PC-9 (cell line): Measurements from ENCODE around the gene INO80C. TPM values are rescaled to one million over a fixed set of nuclear protein-coding genes. Genes with fewer than 3 reads are reported as not detected.
A peak's percentile ranks its signal among the peaks of the same experiment; 100 is the strongest.

ENCODE experiments used
- BruUV-seq: library from RNA; stranded (reverse); fragments of 400-500 nt; replicated peaks from 2 replicates; lab custom pipeline; 2021; lab: Mats Ljungman, UMichigan
- CTCF ChIA-PET: fragments of 300-600 bp; sonication (Branson Sonifier 250); formaldehyde crosslinking; loops from one replicate; lab custom pipeline; 2022; ENCODE audit warnings: antibody characterized with exemption; lab: Charles Lee
- POLR2A ChIA-PET: fragments of 300-600 bp; sonication (Branson Sonifier 250); formaldehyde crosslinking; loops from one replicate; lab custom pipeline; 2022; ENCODE audit warnings: antibody characterized with exemption; ENCODE audit not compliant: unreplicated experiment; lab: Charles Lee
- DNase-seq, 2 experiments: peaks; one replicate each; pipeline versions ENCODE4 v3.0.0 to v3.0.0-alpha.2; 2015 to 2022; ENCODE audit warnings: mixed read lengths in 1 of 2
- H2AFZ ChIP-seq: fragments of 200-600 bp; sonication (generic); 2 replicates; pipeline ENCODE4 v1.8.1; 2017; ENCODE audit warnings: antibody characterized with exemption
- H3F3A ChIP-seq: fragments of 200-600 bp; sonication (generic); 2 replicates; pipeline ENCODE4 v1.8.1; 2017; ENCODE audit warnings: antibody characterized with exemption, mild to moderate bottlenecking, low read depth; ENCODE audit not compliant: insufficient read depth
- H3K27ac ChIP-seq: fragments of 200-600 bp; sonication (generic); 2 replicates; pipeline ENCODE4 v1.6.1; 2016; ENCODE audit warnings: mixed run types
- H3K27me3 ChIP-seq: fragments of 200-600 bp; sonication (generic); 2 replicates; pipeline ENCODE4 v1.6.1; 2016; ENCODE audit warnings: low read depth, mixed run types; ENCODE audit not compliant: insufficient read depth
- H3K36me3 ChIP-seq: fragments of 200-600 bp; sonication (generic); 2 replicates; pipeline ENCODE4 v1.6.1; 2016; ENCODE audit warnings: low read depth, mixed run types
- H3K4me1 ChIP-seq: fragments of 200-600 bp; sonication (generic); replicated peaks from 2 replicates; pipeline ENCODE4 v1.6.1; 2016; ENCODE audit warnings: mixed run types; ENCODE audit not compliant: insufficient read depth
- H3K4me2 ChIP-seq: fragments of 200-600 bp; sonication (generic); 2 replicates; pipeline ENCODE4 v1.6.1; 2017; ENCODE audit warnings: mixed run types
- H3K4me3 ChIP-seq: fragments of 200-600 bp; sonication (generic); 2 replicates; pipeline ENCODE4 v1.6.1; 2016; ENCODE audit warnings: mixed run types
- H3K79me2 ChIP-seq: fragments of 200-600 bp; sonication (generic); 2 replicates; pipeline ENCODE4 v1.6.1; 2017; ENCODE audit warnings: low read depth, mixed run types
- H3K9me2 ChIP-seq: fragments of 200-600 bp; sonication (generic); 2 replicates; pipeline ENCODE4 v1.8.1; 2017; ENCODE audit warnings: mild to moderate bottlenecking; ENCODE audit not compliant: insufficient read depth
- H3K9me3 ChIP-seq: fragments of 200-600 bp; sonication (generic); 2 replicates; pipeline ENCODE4 v1.8.1; 2016; ENCODE audit warnings: low read depth; ENCODE audit not compliant: insufficient read depth
- H4K20me1 ChIP-seq: fragments of 200-600 bp; sonication (generic); 2 replicates; pipeline ENCODE4 v1.8.1; 2017; ENCODE audit not compliant: insufficient read depth
- EZH2 ChIP-seq: fragments of 200-600 bp; sonication (generic); IDR thresholded peaks from 2 replicates; pipeline ENCODE4 v1.8.0; 2017; ENCODE audit warnings: antibody characterized with exemption, low read depth
- intact Hi-C: fragments of 100-400 bp; cut with micrococcal nuclease; formaldehyde crosslinking; loops from one replicate; pipeline ENCODE4 v1.10.0; 2022; ENCODE audit not compliant: unreplicated experiment
- total RNA-seq: library from RNA; stranded (reverse); gene quantifications from 2 replicates; pipeline ENCODE4 v1.2.3, GENCODE V29; 2021
- TF ChIP-seq, protein P1 (sequence below): fragments of 200-600 bp; sonication (generic); conservative IDR thresholded peaks from 2 replicates; pipeline ENCODE4 v1.6.1; 2017; ENCODE audit warnings: mixed run types, antibody characterized with exemption, mild to moderate bottlenecking, moderate library complexity

INO80C gene
- total RNA-seq, 1 experiment from 2014 or later: 29.5 TPM

GRCh38 chr18:35436076-35436649, 61.6 kb downstream of the INO80C start:
- Histone ChIP-seq H3K79me2 (no peaks in the 10 kb centered on the region), H2AFZ (no peak overlapping the region), H3K36me3 (no peaks in the 10 kb centered on the region), H3K27ac (peak overlapping the region; percentile 39; the same call in 1 of the 2 replicates), H3K9me2 (no peaks in the 10 kb centered on the region), H3K4me2 (no peak overlapping the region), H3F3A (no peaks in the 10 kb centered on the region), H3K4me3 (no peak overlapping the region), H3K4me1 (peaks cover 16% of the 10 kb centered on the region), H3K27me3 (no peaks in the 10 kb centered on the region), H4K20me1 (no peaks in the 10 kb centered on the region), H3K9me3 (no peaks in the 10 kb centered on the region)
- CTCF ChIA-PET: interaction anchor here (0.6 kb wide), 1 partner anchor 54 kb away, joined by 3 read pairs; no protein-coding TSS in a partner anchor
- DNase-seq: peak in 1 of 2 experiments; percentile 78
- intact Hi-C loops: no loop called here
- BruUV-seq: no TSS peak
- no peak for TF ChIP-seq EZH2
- TF ChIP-seq, protein P1, sequence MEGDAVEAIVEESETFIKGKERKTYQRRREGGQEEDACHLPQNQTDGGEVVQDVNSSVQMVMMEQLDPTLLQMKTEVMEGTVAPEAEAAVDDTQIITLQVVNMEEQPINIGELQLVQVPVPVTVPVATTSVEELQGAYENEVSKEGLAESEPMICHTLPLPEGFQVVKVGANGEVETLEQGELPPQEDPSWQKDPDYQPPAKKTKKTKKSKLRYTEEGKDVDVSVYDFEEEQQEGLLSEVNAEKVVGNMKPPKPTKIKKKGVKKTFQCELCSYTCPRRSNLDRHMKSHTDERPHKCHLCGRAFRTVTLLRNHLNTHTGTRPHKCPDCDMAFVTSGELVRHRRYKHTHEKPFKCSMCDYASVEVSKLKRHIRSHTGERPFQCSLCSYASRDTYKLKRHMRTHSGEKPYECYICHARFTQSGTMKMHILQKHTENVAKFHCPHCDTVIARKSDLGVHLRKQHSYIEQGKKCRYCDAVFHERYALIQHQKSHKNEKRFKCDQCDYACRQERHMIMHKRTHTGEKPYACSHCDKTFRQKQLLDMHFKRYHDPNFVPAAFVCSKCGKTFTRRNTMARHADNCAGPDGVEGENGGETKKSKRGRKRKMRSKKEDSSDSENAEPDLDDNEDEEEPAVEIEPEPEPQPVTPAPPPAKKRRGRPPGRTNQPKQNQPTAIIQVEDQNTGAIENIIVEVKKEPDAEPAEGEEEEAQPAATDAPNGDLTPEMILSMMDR: no peak
- POLR2A ChIA-PET: no interaction called here

GRCh38 chr18:35435401-35435800, 62.4 kb downstream of the INO80C start:
- no TSS peak for BruUV-seq
- Histone ChIP-seq H3K27me3 (no peaks in the 10 kb centered on the region), H3K4me3 (no peak overlapping the region), H3K4me2 (no peak overlapping the region), H3K79me2 (no peaks in the 10 kb centered on the region), H3K9me2 (no peaks in the 10 kb centered on the region), H3K9me3 (no peaks in the 10 kb centered on the region), H3F3A (0 out of 2 replicates have a peak, but pooled peaks cover 4% of the 10 kb centered on the region), H3K4me1 (peaks cover 16% of the 10 kb centered on the region), H4K20me1 (no peaks in the 10 kb centered on the region), H3K27ac (no peak overlapping the region), H2AFZ (no peak overlapping the region), H3K36me3 (no peaks in the 10 kb centered on the region)
- DNase-seq: no peak
- TF ChIP-seq EZH2: no peak
- TF ChIP-seq, protein P1: no peak
- ChIA-PET POLR2A (no interaction called here), CTCF (no interaction called here)
- intact Hi-C loops: no loop called here

DNA sequence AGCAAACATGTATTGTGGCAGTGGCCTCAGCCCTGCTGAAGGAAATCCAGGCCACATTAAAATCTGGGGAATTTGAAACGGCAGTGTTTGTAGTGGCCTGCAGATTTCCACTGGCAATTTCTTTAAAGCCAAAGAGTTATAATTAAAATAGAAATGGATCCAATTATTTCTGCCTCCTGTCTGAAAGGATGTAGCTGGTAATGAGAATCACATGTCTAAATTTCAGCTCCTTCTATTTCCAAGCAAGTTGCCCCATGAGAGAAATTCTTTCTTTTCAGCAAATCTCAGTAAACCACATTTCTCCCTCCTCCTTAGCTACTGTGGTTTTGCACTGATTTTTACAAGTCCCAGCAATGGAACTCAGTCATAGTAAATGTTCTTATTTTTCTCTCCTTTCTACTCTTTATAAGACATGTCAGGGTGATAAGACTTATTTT, 65.2 kb downstream of the INO80C start:
- POLR2A ChIA-PET: no interaction called here
- no TSS peak for BruUV-seq

More for the DNA sequence above, 65.2 kb downstream of the INO80C start:
- intact Hi-C loops: no loop called here
- Histone ChIP-seq H3K4me2 (no peak overlapping the region), H3K36me3 (no peaks in the 10 kb centered on the region), H3K9me3 (no peaks in the 10 kb centered on the region), H3K4me1 (peaks cover 16% of the 10 kb centered on the region), H2AFZ (no peak overlapping the region), H3K9me2 (no peaks in the 10 kb centered on the region), H3K79me2 (no peaks in the 10 kb centered on the region), H3K4me3 (no peak overlapping the region), H3K27me3 (no peaks in the 10 kb centered on the region), H3K27ac (no peak overlapping the region), H4K20me1 (no peaks in the 10 kb centered on the region), H3F3A (0 out of 2 replicates have a peak, but pooled peaks cover 4% of the 10 kb centered on the region)
- TF ChIP-seq, protein P1: no peak
- no peak for TF ChIP-seq EZH2
- no peak for DNase-seq
- CTCF ChIA-PET: no interaction called here
